Ishikawa (cell line): ENCODE results near the gene RAD9A.

Experiments
- CEBPB ChIP-seq: IDR thresholded peaks from 2 replicates; pipeline ENCODE4 v1.6.1; 2012
- CREB1 ChIP-seq: IDR thresholded peaks from 2 replicates; pipeline ENCODE4 v1.6.1; 2012; ENCODE audit warnings: low read depth
- EGR1 ChIP-seq: IDR thresholded peaks from 2 replicates; pipeline ENCODE4 v1.6.1; 2012
- EP300 ChIP-seq: IDR thresholded peaks from 2 replicates; pipeline ENCODE4 v1.6.1; 2012; ENCODE audit warnings: borderline replicate concordance
- FOXM1 ChIP-seq: IDR thresholded peaks from 2 replicates; pipeline ENCODE4 v1.6.1; 2012; ENCODE audit warnings: low read depth, borderline replicate concordance
- MAX ChIP-seq: IDR thresholded peaks from 2 replicates; pipeline ENCODE4 v1.6.1; 2012
- NFIC ChIP-seq: IDR thresholded peaks from 2 replicates; pipeline ENCODE4 v1.6.1; 2012
- RAD21 ChIP-seq: IDR thresholded peaks from 2 replicates; pipeline ENCODE4 v1.6.1; 2012; ENCODE audit warnings: low read depth
- TAF1 ChIP-seq: IDR thresholded peaks from 2 replicates; pipeline ENCODE4 v1.6.1; 2012; ENCODE audit warnings: low read depth, mild to moderate bottlenecking
- TCF12 ChIP-seq: IDR thresholded peaks from 2 replicates; pipeline ENCODE4 v1.6.1; 2012; ENCODE audit warnings: low read depth
- TEAD4 ChIP-seq: IDR thresholded peaks from 2 replicates; pipeline ENCODE4 v1.6.1; 2012
- USF1 ChIP-seq: IDR thresholded peaks from 2 replicates; pipeline ENCODE4 v1.6.1; 2012
- YY1 ChIP-seq: IDR thresholded peaks from 2 replicates; pipeline ENCODE4 v1.6.1; 2012; ENCODE audit warnings: low read depth
- ZBTB7A ChIP-seq: IDR thresholded peaks from 2 replicates; pipeline ENCODE4 v1.6.1; 2012; ENCODE audit warnings: low read depth
- TF ChIP-seq, protein P1 (sequence below): IDR thresholded peaks from 2 replicates; pipeline ENCODE4 v1.6.1; 2012; ENCODE audit warnings: low read depth, mild to moderate bottlenecking

RAD9A gene

DNA sequence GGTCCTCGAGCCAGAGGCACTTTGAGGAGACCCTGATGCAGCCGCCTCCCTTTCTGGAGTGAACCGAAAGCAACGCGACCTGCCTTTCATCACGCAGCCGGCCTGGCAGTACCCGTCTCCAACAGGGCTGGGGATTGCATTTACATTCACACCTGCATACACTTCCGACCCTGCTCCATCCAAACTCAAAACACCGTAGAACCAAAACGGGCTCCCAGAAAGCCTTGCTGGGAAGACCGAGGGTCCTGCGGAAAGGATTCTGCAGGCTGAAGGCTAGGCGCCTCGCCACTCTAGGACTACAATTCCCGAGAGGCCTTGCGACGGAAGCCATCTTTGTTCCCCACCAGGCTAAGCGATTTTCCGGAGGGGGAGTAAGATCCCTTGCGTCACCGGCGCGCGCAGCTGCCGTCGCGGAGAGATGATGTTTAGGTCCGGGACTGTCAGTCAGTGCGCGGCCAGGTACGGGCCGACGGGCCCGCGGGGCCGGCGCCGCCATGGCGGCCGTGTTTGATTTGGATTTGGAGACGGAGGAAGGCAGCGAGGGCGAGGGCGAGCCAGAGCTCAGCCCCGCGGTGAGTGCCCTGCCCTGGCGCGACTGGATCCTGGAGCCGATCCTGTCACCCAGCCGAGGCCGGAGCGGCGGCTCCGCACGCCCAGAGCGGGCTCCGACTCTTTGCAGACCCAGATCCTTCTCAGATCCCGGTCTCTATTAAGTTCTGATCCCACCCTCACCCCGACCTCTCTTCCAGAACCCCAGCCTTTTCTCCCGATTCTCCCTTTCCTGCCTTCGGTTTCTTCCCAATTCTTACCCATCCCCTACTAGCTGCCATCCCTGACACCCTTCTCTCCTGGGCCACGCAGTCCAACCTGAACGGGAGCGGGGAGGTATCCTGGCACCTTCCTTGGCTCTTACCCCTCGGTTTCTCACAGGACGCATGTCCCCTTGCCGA lies 36.5 kb downstream of the RAD9A start, which contains the start of gene RPS6KB2:
TSS of gene RPS6KB2 (plus strand) at position 443 of the 950 bp plus-strand sequence. CDS start at position 495, 52 bp downstream.
- 0 out of 2 replicates have a peak, but pooled peaks have one; percentile 31 for TF ChIP-seq TEAD4
- no peak for TF ChIP-seq NFIC
- peak; percentile 33; the same call in 1 of the 2 replicates for TF ChIP-seq USF1
- TF ChIP-seq TCF12 = peak; percentile 63; the same call in 1 of the 2 replicates
- no peak for TF ChIP-seq EP300
- TF ChIP-seq ZBTB7A = no peak
- TF ChIP-seq RAD21 = no peak
- TF ChIP-seq CREB1 = peak; percentile 100
- peak; percentile 71 for TF ChIP-seq TAF1
- TF ChIP-seq, protein P1, sequence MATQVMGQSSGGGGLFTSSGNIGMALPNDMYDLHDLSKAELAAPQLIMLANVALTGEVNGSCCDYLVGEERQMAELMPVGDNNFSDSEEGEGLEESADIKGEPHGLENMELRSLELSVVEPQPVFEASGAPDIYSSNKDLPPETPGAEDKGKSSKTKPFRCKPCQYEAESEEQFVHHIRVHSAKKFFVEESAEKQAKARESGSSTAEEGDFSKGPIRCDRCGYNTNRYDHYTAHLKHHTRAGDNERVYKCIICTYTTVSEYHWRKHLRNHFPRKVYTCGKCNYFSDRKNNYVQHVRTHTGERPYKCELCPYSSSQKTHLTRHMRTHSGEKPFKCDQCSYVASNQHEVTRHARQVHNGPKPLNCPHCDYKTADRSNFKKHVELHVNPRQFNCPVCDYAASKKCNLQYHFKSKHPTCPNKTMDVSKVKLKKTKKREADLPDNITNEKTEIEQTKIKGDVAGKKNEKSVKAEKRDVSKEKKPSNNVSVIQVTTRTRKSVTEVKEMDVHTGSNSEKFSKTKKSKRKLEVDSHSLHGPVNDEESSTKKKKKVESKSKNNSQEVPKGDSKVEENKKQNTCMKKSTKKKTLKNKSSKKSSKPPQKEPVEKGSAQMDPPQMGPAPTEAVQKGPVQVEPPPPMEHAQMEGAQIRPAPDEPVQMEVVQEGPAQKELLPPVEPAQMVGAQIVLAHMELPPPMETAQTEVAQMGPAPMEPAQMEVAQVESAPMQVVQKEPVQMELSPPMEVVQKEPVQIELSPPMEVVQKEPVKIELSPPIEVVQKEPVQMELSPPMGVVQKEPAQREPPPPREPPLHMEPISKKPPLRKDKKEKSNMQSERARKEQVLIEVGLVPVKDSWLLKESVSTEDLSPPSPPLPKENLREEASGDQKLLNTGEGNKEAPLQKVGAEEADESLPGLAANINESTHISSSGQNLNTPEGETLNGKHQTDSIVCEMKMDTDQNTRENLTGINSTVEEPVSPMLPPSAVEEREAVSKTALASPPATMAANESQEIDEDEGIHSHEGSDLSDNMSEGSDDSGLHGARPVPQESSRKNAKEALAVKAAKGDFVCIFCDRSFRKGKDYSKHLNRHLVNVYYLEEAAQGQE = no peak
- TF ChIP-seq CEBPB = no peak
- no peak for TF ChIP-seq FOXM1
- TF ChIP-seq EGR1 = 0 out of 2 replicates have a peak, but pooled peaks have one; percentile 22
- peak; percentile 66 for TF ChIP-seq MAX
- TF ChIP-seq YY1 = peak; percentile 99

GRCh38 chr11:67429038-67429668 lies 37.4 kb downstream of the RAD9A start:
- TF ChIP-seq EGR1 (no peak), NFIC (no peak), CREB1 (no peak), TCF12 (no peak), FOXM1 (no peak), MAX (no peak), RAD21 (no peak), TEAD4 (no peak), ZBTB7A (no peak), EP300 (no peak), TAF1 (no peak), CEBPB (no peak)

- TF ChIP-seq TAF1 (no peak), TCF12 (no peak), ZBTB7A (no peak), FOXM1 (no peak)
These were observed 37.9 kb downstream of the RAD9A start for GRCh38 chr11:67429722-67430121.

- TF ChIP-seq CEBPB (no peak), EGR1 (no peak), MAX (no peak), FOXM1 (no peak), CREB1 (no peak), ZBTB7A (no peak), EP300 (no peak), TAF1 (no peak), RAD21 (no peak)
These were observed 39.8 kb downstream of the RAD9A start for GRCh38 chr11:67431346-67432249.

- TF ChIP-seq YY1 (no peak), TEAD4 (no peak)
These were observed 41.0 kb downstream of the RAD9A start for GRCh38 chr11:67432655-67433349.

- TF ChIP-seq YY1 = no peak
- TF ChIP-seq NFIC = no peak
- TF ChIP-seq, protein P1 = no peak
- no peak for TF ChIP-seq USF1
- TF ChIP-seq FOXM1 = no peak
- TF ChIP-seq RAD21 = no peak
- no peak for TF ChIP-seq MAX
- TF ChIP-seq CEBPB = no peak
- no peak for TF ChIP-seq ZBTB7A
- TF ChIP-seq CREB1 = no peak
- TF ChIP-seq TEAD4 = no peak
- TF ChIP-seq EP300 = no peak
- TF ChIP-seq TCF12 = no peak
- TF ChIP-seq EGR1 = no peak
- TF ChIP-seq TAF1 = no peak
These were observed 42.0 kb downstream of the RAD9A start for GRCh38 chr11:67433536-67434394.
